Measurements from ENCODE around the gene PRSS50. TPM values are rescaled to one million over a fixed set of nuclear protein-coding genes. Genes with fewer than 3 reads are reported as not detected.

The PRSS50 gene
- total RNA-seq, 4 donors from 2014 or later: not detected

DNA sequence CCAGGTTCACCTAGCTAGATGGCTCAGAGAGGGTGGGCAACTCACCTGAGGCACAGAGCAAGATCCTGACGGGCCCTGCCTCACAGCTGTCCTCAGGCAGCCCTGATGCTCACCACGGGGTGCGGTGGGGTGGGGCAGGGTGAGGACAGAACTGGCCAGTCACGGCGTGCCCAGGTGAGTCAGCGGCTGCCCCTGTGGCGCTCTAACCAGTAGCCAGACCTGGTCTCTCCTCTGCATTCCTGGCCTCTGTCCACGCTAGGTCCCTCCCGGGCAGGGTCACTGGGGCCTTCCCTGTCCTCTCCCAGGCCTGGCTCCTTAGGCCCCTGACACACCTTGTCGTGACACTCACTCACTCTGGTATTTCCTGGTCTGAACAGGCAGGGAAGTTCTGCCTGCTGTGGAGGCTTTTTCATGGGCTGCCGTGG, 25.1 kb downstream of the PRSS50 start:
- TF ChIP-seq, protein P1, sequence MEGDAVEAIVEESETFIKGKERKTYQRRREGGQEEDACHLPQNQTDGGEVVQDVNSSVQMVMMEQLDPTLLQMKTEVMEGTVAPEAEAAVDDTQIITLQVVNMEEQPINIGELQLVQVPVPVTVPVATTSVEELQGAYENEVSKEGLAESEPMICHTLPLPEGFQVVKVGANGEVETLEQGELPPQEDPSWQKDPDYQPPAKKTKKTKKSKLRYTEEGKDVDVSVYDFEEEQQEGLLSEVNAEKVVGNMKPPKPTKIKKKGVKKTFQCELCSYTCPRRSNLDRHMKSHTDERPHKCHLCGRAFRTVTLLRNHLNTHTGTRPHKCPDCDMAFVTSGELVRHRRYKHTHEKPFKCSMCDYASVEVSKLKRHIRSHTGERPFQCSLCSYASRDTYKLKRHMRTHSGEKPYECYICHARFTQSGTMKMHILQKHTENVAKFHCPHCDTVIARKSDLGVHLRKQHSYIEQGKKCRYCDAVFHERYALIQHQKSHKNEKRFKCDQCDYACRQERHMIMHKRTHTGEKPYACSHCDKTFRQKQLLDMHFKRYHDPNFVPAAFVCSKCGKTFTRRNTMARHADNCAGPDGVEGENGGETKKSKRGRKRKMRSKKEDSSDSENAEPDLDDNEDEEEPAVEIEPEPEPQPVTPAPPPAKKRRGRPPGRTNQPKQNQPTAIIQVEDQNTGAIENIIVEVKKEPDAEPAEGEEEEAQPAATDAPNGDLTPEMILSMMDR (IDR thresholded peaks at IDR 0.05; ENCODE audit: low read depth): no peak

DNA sequence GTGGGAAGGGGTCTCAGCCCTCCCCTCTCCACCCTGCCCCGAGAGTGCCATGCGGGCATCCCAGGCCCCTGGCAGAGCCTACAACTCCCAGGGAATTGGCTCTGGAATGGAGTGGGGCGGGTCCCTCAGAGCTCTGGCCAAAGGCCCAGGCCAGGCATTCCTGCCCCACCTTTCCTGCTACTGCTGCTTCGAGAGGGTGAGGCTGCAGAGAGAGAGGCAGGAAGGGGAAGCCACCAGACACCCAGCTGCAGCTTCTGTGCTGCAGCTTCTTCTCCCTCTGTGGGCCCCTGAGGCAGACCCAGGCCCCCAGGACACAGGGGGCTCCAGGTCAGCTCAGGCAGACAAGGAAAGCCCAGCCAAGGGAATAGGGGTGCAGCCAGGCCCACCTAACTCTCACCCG, 26.9 kb downstream of the PRSS50 start:
- TF ChIP-seq, protein P1 (IDR thresholded peaks at IDR 0.05; ENCODE audit: low read depth): no peak

DNA sequence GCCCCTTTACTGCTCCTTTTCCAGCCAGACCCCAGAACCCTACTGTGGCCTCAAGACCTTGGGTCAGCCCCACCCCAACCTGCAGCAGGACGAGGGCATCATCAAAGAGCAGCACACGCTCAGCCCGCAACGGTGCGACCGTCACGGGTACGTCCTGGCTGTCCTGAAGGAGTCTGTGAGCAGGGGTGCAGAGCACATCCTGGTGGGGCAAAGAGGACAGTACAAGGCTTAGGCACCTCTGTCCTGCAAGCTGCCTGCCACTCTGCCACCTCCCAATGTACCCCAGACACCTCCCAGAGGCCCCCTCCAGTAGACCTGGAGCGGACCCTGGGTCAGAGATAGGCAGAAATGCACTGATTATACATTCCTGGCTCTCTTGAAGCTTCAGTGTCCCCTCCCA, 32.2 kb downstream of the PRSS50 start:
- TF ChIP-seq, protein P1 (IDR thresholded peaks at IDR 0.05; ENCODE audit: low read depth): no peak

DNA sequence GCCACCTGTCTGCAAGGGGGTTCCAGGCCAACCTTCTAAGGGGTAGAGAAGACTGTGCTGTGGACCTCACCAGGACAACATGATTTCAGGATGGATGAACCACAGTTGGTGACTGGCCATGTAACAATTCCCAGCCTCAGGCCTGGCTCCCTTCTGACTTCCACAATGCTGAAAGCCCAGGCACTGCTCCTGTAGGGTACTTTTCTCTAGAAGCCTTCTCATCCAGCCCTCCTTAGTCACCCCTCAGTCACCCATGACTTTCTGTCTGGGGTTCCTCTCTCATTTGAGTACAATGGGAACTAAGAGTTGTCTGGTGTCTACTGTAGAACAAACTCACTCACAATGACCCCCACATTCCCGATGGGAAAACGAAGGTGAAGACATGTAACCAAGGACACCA, 32.8 kb downstream of the PRSS50 start:
- TF ChIP-seq, protein P1 (IDR thresholded peaks at IDR 0.05; ENCODE audit: low read depth): no peak

DNA sequence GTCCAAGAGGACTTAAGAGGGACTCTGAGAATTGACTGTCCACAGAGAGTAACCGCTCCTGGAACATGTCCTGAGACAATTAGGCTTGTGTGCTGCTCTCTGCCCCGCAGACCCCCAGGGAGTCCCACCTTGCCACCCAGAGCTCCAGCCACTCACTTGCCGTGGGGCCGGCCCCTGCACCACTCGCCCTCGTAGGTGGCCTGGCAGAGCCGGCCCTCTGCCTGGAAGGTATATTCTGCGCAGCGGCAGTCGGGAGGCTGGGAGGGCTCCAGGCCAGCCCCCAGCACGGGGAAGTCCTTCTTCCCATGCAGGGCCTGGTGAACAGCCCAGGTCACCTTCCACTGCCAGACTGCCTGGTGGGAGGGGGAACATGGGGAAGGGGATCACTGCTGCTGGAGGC, 34.7 kb downstream of the PRSS50 start:
- TF ChIP-seq, protein P1 (IDR thresholded peaks at IDR 0.05; ENCODE audit: low read depth): no peak

DNA sequence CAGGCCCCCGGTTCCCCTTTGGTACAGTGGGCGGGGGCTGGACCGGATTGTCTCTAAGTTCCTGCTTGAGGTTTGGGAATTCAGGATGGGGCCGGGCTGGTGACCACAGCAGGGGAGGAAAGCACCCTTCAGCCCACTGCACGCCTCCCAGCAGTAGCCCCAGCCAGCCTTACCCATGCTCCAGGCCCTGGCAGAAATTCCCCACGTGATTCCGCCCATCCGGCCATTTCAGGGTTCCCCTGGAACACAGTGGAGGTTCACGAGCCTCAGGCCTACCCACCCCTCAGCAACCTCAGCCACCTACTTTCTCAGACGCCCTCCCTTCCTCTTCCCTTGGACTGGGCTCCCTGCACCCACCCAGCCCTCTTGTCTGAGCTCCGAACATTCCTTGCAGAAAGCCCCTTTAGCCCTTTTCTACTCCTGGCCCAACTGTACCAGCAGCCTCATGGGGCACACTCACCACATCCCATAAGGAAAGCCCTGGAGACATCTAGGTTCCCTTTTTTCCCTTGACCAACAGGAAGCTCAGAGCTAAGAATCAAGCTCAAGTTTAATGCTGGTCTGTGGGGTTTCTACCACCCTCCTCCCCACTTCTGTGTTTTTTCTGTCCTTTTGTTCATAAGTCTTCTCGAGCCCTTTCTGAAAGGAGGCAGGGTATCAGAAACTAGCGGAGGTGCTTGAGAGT, 35.7 kb downstream of the PRSS50 start:
- TF ChIP-seq, protein P1 (IDR thresholded peaks at IDR 0.05; ENCODE audit: low read depth): no peak

DNA sequence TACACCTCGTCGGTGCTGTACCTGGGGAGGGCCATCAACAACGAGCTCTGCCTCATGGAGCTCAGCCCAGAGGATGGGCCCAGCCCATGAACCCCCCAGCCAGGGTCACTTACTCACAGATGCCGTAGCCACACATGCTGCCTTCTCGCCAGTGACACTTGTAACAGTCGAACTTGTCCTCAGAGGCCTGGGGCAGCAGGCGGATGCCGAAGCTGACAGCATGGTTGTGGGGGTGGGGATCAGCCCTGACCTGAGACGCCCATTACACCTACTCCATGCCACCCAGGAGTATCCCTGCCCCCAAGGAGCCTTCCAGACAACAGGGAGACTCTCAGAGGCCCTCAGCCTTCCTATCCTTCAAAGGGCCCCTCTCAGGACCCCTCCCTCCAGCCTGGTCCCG, 36.3 kb downstream of the PRSS50 start:
- TF ChIP-seq, protein P1 (IDR thresholded peaks at IDR 0.05; ENCODE audit: low read depth): no peak
